PFSK-1 (cell line): ENCODE measurements around the gene PTGER3.

Experiments
- FOXP2 ChIP-seq: optimal IDR thresholded peaks from 2 replicates; pipeline ENCODE3; 2011; ENCODE audit warnings: borderline replicate concordance, control low read depth, inconsistent platforms; ENCODE audit not compliant: insufficient read depth; ENCODE audit errors: extremely low read length, extremely low read depth
- POLR2AphosphoS5 ChIP-seq: IDR thresholded peaks from 2 replicates; pipeline ENCODE4 v1.6.1; 2012; ENCODE audit warnings: low read depth, mild to moderate bottlenecking, control low read depth, low read length, moderate library complexity
- REST ChIP-seq, 2 experiments: IDR thresholded peaks; 2 replicates each; pipeline versions ENCODE4 v1.6.1 to v1.8.0; 2011 to 2012; ENCODE audit warnings: low read depth in 2 of 2, low read length in 2 of 2, control low read depth in 1 of 2, inconsistent platforms in 1 of 2, mild to moderate bottlenecking in 1 of 2, moderate library complexity in 1 of 2; ENCODE audit not compliant: insufficient read depth in 1 of 2
- SIN3A ChIP-seq: IDR thresholded peaks from 2 replicates; pipeline ENCODE4 v1.6.1; 2012; ENCODE audit warnings: mild to moderate bottlenecking, low read length, moderate library complexity, borderline replicate concordance; ENCODE audit not compliant: insufficient read depth
- TAF1 ChIP-seq: IDR thresholded peaks from 2 replicates; pipeline ENCODE4 v1.6.1; 2012; ENCODE audit warnings: low read length, control low read depth, borderline replicate concordance; ENCODE audit not compliant: insufficient read depth

The PTGER3 gene

GRCh38 chr1:71038942-71039341 lies 8.7 kb downstream of the PTGER3 start:
- TF ChIP-seq POLR2AphosphoS5 (no peak), SIN3A (no peak), TAF1 (no peak), FOXP2 (no peak), REST (IDR thresholded peaks at IDR 0.05; ENCODE audit: insufficient read depth in 1 of 2, low read depth in 2 of 2, low read length in 2 of 2) (no peak)

DNA sequence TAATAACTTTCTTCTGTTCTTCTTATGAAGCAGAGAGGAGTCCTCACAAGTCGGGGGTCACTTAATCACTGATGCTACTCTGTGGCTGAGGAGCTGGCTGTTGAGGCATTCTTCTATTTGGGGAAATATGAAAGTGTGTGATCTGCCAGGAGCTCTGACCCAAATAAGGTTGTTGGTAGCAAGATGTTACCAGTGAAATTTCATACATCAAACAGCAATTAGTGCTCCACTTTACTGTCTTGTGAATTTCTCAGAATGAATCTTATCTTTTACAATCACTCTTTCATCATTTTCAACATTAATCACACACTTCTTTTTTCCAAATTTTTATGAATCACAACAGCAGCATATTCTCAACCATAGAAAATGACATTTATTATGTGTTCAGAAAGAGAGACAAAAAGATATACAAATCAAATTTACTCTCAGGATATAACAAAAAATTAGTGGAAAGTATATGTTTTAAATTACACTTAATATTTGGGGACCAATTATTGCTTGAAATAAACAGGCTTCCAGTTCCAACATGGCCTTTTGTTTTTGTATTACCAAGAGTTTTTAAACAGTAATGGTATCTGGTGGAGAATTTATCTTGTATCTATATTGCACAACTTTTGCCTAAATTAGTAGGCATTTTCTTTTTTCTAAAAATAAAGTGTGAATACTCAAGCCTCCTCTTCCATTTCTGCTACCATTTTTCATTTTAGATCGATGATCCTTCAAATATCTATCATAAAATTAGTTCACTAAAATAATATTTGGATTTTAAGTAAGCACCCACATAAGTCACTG lies 9.6 kb downstream of the PTGER3 start:
- TF ChIP-seq FOXP2 = no peak
- no peak for TF ChIP-seq SIN3A
- no peak for TF ChIP-seq REST (IDR thresholded peaks at IDR 0.05; ENCODE audit: insufficient read depth in 1 of 2, low read depth in 2 of 2, low read length in 2 of 2)
- TF ChIP-seq POLR2AphosphoS5 = no peak
- no peak for TF ChIP-seq TAF1

- TF ChIP-seq SIN3A (no peak), FOXP2 (no peak), REST (IDR thresholded peaks at IDR 0.05; ENCODE audit: insufficient read depth in 1 of 2, low read depth in 2 of 2, low read length in 2 of 2) (no peak), POLR2AphosphoS5 (no peak), TAF1 (no peak)
These were observed 10.6 kb downstream of the PTGER3 start for GRCh38 chr1:71037066-71037465.

GRCh38 chr1:71033136-71033535 lies 14.5 kb downstream of the PTGER3 start:
- TF ChIP-seq TAF1 = no peak
- TF ChIP-seq POLR2AphosphoS5 = no peak
- TF ChIP-seq FOXP2 = no peak
- no peak for TF ChIP-seq SIN3A
- TF ChIP-seq REST (IDR thresholded peaks at IDR 0.05; ENCODE audit: insufficient read depth in 1 of 2, low read depth in 2 of 2, low read length in 2 of 2) = no peak

GRCh38 chr1:71031426-71031825 lies 16.2 kb downstream of the PTGER3 start:
- no peak for TF ChIP-seq TAF1
- no peak for TF ChIP-seq FOXP2
- no peak for TF ChIP-seq POLR2AphosphoS5
- no peak for TF ChIP-seq SIN3A
- TF ChIP-seq REST (IDR thresholded peaks at IDR 0.05; ENCODE audit: insufficient read depth in 1 of 2, low read depth in 2 of 2, low read length in 2 of 2) = no peak
